ENCODE data around the gene AMER3.
"Not testable (repeated sequence)": the region's sequence is repeated elsewhere in the genome, so short reads cannot be mapped to it uniquely, and the experiment has no call there.

The AMER3 gene

DNA sequence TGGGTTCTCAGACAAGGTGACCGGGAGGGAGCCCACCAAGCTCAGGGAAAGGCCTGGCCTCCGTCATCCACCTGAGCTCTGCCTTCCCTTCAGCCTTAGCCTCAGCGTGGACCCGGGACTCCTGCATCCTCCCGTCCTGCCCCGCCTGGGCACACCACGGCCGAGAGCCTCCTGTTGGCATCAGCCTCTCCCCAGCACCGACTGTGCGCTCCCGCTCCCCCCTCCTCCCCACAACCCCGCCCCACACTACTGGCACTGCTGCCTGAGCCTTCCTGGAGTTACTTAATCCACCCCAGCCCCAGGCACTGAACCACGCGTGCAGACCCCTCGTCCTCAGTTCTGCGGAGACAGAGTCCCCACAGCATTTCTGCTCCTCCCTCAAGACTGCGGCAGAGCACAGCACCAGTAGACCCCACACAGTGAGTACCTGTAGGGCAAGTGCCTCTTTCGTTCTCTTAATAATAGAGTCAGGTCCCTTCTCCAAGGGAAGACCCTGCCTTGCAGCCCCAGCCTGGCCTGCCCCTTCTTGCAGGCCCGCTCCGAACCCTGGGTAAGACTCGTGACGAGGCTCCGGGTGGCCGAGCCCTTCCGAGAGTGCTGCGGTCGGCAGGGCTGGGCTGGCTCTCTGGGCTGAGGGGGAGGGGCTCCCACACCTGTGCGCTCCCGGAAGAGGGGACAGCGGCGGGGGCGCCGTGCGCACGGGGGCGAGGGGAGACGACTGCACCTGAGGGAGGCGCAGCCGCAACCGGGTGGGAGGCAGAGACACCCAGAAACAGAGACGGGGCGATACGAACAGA lies at the start of gene AMER3:
Gene AMER3 (plus strand): TSS at position 285 of the 797 bp plus-strand sequence. CDS start 6,533 bp downstream, outside the sequence.
- no peak for DNase-seq

- DNase-seq = not testable (repeated sequence)
Measured at GRCh38 chr2:130714795-130715194, 40.5 kb upstream of the AMER3 start.

GRCh38 chr2:130720036-130720435 lies 35.3 kb upstream of the AMER3 start:
- no peak for DNase-seq

GRCh38 chr2:130720528-130720927 lies 34.8 kb upstream of the AMER3 start:
- DNase-seq = no peak

DNA sequence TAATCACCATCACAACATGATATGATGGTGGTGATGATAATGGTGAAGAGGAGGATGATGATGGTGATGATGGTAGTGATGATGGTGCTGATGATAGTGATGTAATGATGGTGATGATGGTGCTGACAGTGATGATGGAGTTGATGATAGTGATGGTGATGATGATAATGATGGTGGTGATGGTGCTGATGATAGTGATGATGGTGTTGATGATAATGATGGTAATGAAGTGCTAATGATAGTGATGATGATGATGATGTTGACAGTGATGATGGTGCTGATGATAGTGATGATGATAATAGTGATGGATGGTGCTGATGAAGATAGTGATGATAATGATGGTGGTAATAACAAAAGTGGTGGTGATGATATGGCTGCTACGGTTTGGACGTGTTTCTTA lies 30.9 kb upstream of the AMER3 start:
- no peak for DNase-seq

GRCh38 chr2:130726614-130727180 lies 28.6 kb upstream of the AMER3 start:
- DNase-seq = no peak

GRCh38 chr2:130727286-130727924 lies 27.9 kb upstream of the AMER3 start:
- peak; percentile 95 for DNase-seq

DNA sequence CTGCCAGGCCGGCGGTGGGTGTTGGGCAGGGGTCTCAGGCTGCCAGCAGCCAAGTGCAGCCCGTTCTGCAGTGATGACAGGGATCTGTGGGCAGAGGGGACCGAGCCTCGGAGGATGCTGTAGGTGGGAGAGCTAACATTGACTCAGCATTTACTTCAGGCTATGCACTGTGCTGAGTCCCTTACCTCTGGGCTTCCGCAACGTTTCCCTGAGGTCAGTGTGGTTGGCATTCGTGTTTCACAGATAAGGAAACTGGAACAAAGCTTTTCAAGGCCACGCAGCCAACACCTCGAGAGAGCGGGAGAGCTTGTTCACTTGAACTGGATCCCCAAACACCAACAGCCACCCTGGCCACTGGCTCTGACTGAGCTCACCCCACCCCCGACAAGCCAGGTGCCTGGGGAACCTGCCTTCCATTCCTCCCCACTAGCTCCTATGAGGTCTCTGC lies 27.3 kb upstream of the AMER3 start:
- DNase-seq = peak; percentile 62

DNA sequence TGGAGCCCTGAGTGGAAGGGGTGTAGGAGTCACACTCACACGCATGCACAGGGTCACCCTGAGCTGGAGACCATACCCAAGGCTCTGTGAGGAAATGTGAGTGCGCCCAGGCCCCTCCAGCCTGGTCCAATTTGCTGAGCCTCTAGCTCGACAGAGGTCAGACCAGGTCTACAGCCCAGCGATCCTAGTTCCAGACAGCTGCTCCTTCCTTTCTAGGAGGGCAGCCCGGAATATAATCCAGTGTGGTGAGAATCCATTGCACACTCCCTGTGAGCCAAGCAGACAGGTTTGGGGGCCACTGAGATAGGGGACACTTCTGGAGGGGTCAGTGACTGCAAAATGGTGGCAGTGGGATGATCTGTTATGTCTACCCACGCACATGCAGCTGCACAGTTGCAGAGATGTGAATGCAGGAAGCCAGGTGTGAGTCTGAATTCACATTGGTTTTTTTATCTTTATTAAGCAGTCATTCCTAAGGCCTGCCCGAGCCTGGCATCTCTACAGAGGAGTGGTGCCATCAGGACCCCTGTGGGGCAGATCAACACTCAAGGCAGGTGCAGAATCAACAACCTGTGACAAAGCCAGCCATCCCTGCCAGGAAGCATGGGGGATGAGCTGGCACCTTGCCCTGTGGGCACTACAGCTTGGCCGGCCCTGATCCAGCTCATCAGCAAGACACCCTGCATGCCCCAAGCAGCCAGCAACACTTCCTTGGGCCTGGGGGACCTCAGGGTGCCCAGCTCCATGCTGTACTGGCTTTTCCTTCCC lies 26.6 kb upstream of the AMER3 start, which contains the start of gene GPR148:
Gene GPR148 (plus strand): TSS at position 522 of the 768 bp plus-strand sequence. CDS start 82 bp downstream, at position 604.
- no peak for DNase-seq

- DNase-seq = no peak
Measured at GRCh38 chr2:130729322-130730299, 25.7 kb upstream of the AMER3 start.

DNA sequence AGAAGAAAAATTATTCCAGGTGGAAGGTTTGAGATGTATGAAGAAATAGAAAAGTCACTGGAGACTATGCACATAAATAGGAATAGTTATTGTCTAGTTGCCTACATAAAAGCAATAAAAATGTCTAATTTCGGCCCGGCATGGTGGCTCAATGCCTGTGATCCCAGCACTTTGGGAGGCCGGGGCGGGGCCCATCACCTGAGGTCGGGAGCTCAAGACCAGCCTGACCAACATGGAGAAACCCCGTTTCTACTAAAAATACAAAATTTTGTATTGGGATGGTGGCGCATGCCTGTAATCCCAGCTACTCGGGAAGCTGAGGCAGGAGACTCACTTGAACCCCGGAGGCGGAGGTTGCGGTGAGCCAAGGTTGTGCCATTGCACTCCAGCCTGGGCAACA lies 23.1 kb upstream of the AMER3 start:
- DNase-seq = not testable (repeated sequence)

DNA sequence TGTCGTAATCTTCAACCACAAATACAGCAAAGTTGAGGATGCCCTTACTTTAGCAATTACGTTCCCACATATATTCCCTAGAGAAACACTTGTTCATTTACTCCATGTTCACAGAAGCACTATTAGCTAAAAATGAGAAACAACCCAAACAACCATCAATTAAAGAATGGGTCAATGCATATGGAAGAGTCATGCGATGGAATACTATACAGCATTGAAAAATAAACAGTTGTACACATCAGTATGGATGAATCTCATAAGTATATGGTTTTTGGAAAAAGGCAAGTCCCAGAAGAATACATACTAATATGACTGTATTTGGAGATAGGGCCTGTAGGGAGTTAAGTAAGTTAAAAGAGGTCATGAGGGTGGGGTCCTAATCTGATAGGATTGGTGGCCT lies 20.1 kb upstream of the AMER3 start:
- DNase-seq = no peak

DNA sequence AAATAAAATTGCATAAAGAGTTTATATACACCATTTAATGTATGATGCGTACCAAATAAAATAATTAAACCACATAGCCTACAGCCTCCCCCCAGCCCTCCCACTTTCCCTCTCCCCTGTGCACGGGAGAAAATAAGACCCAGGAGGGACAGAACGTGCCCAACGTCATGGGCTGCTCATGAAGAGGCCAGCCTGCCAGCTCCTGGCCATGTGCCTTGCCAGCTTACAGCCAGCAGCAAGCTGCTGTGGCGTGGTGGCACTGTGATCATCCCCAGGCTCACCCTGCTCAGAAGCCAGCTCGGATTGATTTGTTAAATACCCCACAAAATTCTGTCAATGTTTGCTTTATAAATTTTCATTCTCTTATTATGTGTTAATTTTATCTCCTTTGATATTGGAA lies 18.9 kb upstream of the AMER3 start:
- no peak for DNase-seq

- DNase-seq = no peak
Measured at GRCh38 chr2:130737592-130737991, 17.7 kb upstream of the AMER3 start.

DNA sequence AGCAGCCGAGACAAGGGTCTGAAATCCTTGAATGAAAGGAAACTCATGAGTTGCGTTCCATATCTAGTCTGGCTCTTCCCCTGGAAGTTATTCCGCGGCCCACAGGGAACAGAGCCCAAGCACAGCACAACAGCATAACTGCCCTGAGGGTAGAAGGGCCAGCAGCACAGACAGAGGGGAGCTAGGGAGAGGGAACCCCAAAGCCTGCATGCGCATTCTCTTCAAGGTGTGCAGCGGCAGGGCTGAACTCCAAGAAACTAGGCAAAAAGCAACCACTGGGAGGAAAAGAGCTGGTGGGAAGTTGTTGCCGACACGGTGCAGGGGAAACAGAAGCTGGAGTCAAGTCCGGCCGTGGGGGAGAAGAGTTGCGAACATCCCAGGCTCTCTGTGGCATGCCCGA lies 14.7 kb upstream of the AMER3 start:
- no peak for DNase-seq

GRCh38 chr2:130743278-130743677 lies 12.1 kb upstream of the AMER3 start:
- DNase-seq = no peak

DNA sequence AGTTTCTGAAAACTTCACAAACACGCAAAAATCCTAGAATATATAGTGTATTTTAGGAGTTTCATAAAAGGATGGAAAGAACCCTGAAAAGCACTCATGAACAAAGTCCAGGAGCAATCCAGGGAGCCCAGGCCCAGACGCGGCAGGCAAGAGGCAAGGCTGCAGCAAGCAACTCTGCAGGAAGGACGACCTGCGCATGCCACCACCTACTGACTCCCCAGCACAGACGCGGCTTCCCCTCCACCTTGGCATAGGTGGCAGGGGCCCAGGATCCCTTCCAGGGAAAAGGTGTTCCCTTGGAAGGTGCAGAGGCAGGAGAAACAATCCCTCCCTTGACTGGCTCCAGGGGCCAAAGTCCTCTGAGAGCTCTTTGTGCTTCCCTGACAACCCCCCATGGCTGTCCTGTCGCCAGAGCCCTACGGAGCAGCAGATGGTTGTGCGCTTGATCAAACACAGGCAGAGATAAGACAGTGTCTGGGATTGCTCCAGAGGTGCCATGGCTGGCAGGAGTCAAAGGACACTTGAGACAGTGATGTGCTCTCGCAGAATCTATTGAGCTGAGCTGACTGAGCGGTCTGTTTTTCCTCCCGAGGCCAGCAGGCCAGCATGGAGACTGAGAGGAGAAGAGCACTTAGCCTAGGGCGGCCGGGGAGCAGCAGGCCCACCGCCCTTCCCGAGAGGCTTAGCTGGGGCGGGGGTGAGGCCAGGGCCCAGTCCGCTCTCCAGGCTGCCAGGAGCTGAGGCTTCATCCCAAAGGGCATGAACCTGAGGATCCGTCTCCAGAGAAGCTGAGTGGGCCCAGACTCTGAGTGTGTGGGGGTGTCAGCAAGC lies 10.8 kb upstream of the AMER3 start:
- no peak for DNase-seq

DNA sequence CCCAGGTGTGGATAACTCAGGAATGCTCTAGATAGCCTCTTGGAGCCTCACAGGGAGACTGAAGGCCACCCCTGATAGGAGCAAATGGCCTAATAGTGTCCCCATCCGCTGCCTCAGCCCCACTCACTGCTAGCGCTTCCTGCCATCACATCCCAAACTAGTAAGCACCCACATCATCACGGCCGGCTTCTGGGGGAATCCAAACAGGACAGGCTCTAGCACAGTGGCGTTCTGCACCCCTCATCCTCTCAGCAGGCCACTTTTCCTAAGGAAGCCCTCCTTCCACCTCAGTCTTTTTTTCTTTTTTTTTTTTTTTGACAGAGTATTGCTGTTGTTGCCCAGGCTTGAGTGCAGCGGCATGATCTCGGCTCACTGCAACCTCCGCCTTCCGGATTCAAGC lies 6.3 kb upstream of the AMER3 start:
- no peak for DNase-seq

GRCh38 chr2:130749641-130750040 lies 5.7 kb upstream of the AMER3 start:
- no peak for DNase-seq

- DNase-seq = no peak
Measured at GRCh38 chr2:130754811-130755210, 529 bp upstream of the AMER3 start.

Data from CD4-positive, alpha-beta T cell treated with Interleukin-17A for 1 hour (primary cell).